GM18519 (cell line): ENCODE data around the gene PYM1.
"Not testable (repeated sequence)": the region's sequence is repeated elsewhere in the genome, so short reads cannot be mapped to it uniquely, and the experiment has no call there.

Experiments
- ATAC-seq: cut with Tn5 transposase; IDR thresholded peaks from one replicate; pipeline ENCODE4 v1.9.1; 2021; ENCODE audit warnings: mild to moderate bottlenecking, moderate library complexity; ENCODE audit not compliant: unreplicated experiment, low FRiP score

Gene PYM1

DNA sequence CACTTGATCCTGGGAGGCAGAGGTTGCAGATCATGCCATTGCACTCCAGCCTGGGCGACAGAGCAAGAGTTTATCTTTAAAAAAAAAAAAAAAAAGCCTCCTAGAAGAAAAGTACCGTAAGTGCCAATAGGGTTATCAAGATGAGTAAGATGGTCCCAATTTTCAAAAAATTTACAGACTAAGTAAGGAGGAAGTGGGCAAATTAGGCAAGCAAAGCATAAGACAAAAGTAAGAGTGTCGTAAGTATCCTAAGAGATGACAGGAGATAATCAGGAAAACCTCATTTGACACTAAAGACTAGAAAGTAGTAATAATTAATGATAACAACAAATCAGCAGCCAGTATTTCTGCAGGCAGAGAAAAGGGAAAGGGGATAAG is 12.2 kb downstream of the PYM1 start:
- ATAC-seq = no peak

- no peak for ATAC-seq
Observed at GRCh38 chr12:55912908-55913307, 14.8 kb downstream of the PYM1 start.

DNA sequence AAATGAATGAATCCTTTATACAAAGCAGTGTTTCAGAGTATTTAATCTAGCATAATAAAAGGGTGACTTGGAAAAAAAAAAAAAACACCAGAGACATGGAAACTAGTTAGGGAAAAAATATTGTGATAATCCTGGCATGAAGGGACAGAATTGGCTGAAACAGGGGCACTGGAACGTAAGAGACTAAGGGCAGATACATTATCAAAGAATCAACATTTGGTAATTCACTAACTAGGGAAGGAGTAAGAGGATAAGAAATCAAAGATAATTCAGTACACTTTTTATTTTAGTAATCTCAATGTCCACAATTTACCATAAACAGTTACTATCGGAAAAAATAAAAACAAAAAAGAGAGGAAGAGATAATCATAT is 18.2 kb downstream of the PYM1 start:
- ATAC-seq = no peak

DNA sequence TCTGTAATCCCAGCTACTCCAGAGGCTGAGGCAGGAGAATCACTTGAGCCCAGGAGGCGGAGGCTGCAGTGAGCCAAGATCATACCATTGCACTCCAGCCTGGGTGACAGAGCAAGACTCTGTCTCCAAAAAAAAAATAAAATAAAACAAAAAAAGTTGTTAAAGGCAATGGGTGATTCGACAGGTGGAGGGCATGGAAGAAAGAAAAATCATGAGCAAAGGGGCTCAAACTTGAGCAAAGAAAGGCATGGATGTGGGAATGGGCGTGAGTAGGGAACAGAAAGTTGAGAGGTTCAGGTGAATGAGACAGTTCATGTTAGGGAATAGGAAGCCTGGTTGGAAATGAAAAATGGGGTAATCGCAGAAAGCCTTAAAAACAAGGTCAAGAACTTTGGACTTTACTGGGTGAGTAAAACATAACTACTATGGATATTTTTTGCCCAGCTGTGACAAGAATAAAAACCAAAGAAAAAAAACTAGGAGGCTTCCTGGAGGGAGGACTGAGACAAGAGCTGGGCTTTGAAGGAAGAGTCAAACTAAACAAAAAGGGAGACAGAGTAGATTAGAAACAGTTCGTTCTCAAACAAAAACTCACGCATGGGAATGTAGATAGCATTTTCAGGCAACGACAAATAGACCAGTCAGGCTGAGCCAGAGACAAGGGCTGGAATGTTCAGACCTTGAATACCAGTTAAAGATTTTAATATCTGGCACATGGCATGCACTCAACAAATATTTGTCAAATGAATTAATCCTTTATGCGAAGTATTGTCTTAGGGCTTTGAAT is 18.8 kb downstream of the PYM1 start:
- ATAC-seq = no peak

- no peak for ATAC-seq
Observed at GRCh38 chr12:55906056-55906455, 21.6 kb downstream of the PYM1 start.

DNA sequence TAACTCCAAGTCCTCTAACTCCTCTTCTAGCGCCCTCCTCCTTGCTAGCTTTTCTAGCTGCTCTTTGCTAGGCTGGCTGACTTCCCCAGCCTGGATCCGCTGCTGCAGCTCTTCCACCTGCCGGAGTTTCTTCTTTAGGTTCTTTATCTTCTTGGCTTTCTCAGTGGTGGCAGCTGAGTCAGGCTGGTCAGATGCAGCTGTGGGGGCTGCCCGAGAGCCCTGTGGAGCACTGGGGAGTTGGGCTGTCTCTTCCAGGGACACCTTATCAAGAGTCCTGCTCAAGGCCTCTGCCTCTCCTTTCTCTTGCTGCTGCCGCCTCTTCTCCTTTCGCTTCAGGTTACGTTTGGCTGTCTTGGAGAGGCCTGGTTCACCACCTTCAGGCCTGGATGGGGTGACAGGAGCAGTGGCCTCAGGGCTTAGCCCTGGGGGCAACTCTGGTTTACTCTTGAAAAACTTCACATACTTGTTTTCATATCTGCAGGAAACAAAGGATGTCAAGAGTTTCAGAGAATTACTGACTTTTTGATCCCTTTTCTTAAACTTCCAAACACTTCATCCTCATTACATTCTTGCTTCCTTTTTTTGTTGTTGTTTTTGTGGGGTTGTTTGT is 25.7 kb downstream of the PYM1 start:
- ATAC-seq = no peak

DNA sequence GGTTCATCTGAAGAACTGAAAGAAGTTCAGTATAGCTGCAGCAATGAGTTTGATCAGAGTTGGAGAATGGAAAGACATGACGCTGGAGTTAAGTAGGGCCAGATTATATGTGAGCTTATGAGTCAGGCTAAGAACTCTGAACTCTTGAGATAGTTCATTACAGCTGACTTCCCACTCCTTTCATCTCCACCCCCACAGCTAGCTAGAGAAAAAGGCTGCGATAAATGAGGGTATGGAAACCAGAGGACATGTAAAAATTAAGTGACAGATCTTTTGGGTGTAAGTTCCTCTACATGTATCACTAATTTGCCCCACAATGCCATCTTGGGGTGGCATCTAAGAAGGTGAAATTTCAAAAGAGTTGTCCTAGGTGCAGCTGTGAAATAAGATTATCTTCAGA is 28.6 kb downstream of the PYM1 start:
- no peak for ATAC-seq

- no peak for ATAC-seq
Observed at GRCh38 chr12:55893723-55894122, 34.0 kb downstream of the PYM1 start.

GRCh38 chr12:55891310-55891709 is 36.4 kb downstream of the PYM1 start:
- ATAC-seq = no peak

GRCh38 chr12:55885113-55885512 is 42.6 kb downstream of the PYM1 start:
- ATAC-seq = no peak

- no peak for ATAC-seq
Observed at GRCh38 chr12:55877824-55878223, 49.9 kb downstream of the PYM1 start.

DNA sequence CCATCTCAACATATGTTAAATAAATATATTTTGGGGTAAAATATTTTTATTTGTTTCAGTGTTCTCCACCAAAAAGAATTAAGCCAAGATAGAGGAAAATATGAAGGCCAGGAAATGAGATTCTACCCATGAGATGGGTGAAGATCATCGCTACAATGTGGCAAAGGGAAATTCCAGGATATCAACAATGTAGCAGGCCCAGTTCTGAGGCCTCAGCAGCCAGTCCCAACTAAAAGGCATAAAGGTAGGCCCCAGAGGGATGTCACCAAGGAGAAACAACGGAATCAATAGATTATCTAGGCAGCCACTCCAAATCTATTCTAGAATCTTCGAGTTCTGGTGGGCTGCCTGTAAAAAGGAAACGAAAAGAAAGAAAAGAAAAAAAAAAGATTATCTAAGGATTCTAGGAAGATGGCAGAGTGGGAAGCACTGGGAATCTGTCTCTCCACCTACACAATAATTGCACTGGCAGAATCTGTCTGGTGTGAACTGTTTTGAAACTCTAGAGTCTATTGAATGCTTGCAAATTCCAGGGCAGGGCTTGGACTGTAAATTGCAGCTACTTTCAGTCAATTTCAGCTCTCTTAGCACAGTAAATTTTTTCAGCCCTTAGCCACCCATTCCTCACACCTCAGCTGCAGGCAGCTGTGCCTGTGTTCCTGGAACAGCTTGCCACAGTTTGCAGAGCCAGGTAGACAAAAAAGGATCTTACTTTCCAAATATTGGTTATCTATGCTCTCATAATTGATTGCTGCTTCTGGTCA is 51.8 kb downstream of the PYM1 start:
- no peak for ATAC-seq

DNA sequence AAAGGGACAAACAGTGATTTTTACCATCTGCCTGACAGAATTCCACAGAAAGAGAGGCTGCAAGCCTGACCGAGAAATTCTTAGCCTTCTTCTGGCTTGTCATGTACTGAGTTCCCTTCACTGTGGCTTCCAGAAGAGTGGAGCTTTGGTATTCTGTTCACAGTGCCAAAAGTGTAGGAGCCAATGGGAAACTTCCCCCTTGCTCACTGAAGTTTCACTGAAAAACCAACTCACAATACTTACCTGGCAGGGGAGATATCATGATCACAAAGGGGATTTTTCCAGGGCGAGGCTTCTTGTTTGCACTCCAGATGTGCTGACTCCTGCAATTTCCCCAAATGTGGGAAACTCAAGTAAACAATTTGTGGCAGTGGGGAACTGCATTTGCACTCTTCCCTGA is 53.3 kb downstream of the PYM1 start:
- ATAC-seq = no peak

DNA sequence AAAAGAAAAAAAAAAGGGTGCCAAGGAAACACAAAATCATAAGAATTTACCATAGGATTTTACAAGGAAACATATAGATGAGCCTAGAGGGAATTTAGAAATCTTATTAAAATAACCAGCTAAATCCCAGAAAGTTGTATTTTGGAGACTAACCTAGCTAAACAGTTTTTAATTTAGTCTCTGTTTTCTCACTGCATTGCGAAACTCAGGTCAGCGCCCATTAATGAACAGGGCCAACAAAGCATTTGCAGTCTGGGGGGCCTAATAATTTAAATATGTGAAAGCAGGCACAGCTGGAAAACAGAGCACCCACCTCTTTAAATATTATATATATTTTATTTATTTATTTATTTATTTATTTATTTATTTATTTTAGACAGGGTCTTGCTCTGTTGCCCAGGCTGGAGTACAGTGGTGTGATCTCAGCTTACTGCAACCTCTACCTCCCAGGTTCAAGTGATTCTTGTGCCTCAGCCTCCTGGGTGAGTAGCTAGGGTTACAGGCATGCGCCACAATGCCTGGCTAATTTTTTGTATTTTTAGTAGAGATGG is 61.2 kb downstream of the PYM1 start:
- ATAC-seq = not testable (repeated sequence)

DNA sequence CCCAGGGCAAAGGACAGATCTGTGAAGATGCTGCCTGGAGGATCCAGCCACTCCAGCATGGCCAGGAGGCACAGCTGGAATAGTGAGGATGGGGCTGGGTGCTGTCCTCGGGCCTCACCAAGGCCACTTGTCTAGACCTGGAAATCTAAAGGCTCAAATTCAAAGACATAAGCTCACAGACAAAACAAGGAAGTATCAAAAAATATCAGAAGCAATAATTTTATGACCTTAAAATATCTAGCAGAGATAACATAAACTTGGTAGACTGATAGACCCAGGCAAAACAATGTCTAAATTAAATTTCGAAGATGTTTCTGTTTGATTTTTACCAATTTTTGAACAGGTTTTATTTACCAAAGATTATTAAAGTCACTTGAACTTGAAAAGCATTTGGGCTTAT is 62.4 kb downstream of the PYM1 start:
- no peak for ATAC-seq

GRCh38 chr12:55862931-55863330 is 64.8 kb downstream of the PYM1 start:
- ATAC-seq = not testable (repeated sequence)

DNA sequence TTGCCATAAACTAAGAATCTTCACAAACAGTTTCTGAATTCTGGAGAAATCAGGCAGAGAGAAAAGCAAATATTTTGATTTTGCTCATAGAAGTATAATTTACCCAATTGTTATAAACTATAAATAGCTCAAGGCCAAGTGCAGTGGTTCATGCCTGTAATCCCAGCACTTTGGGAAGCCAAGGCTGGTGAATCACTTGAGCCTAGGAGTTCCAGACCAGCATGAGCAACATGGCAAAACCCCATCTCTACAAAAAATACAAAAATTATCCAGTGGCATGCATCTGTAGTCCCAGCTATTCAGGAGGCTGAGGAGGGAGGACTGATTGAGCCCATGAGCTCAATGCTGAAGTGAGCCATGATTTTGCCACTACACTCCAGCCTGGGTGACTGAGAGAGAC is 65.4 kb downstream of the PYM1 start:
- ATAC-seq = no peak

- ATAC-seq = no peak
Observed at GRCh38 chr12:55861871-55862270, 65.8 kb downstream of the PYM1 start.

DNA sequence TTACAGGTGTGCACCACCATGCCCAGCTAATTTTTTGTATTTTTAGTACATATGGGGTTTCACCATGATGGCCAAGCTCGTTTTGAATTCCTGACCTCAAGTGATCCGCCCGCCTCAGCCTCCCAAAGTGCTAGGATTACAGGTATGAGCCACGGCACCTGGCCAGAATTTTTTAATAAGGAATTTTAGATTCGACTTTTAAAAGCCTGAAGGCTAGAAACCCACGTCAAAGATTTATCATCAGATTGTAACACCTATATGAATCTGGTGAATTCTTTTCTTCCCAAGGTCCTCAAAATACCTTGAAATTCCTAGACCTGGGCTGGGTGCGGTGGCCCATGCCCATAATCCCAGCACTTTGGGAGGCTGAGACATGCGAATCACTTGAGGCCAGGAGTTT is 66.3 kb downstream of the PYM1 start:
- no peak for ATAC-seq

DNA sequence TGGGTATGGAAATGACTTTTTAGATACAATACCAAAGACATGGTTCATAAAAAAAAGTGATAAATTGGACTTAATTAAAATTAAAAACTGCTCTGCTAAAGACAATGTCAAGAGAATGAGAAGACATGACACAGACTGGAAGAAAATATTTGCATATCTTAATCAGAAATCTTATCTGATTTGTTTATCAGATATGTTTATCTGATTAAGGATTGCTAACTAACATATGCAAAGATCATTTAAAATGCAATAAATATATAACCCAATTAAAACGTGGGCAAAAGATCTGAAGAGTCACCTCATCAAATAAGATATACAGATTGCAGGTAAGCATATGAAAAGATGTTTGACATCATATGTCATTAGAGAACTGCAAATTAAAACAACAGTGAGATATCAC is 75.0 kb downstream of the PYM1 start:
- ATAC-seq = no peak
